ENCODE data around the gene CKS1B.

DNA sequence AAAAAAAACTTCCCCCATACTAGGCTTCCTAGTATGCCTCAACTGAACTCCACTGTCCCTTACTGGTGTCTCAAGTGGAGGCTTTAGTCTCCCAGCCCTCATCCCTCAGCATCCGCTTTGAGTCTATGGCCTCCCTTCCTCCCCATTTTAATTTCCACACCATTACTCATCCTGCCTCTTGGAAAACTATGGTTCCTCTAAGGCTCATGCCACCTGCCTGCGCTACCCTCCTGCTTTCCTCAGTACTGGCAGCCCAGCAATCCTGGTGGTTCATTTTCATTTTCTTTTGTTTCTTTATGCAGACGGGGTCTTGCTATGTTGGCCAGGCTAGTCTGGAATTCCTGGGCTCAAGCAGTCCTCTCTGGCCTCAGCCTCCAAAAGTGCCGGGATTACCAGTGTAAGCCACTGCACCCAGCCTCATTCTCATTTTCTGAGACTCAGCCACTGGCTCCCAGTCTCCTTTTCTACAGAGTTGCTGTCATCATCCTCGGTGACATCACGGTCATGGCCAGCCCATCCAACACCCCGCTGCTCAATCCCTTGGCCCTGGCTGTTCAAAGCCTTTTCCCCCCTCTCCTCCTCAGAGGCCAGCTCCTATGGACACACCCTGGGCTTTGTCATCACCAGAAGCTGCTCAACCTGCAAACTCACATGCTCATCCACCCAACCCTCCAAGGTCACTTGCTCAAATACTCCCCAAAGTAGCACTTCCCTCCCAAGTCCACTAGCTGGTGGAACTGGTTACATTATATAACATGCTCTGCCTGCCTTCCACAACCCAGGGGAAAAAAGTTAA lies 35.7 kb upstream of the CKS1B start:
- TF ChIP-seq POLR2AphosphoS5 (IDR thresholded peaks at IDR 0.05) (no peak), POLR2A (IDR thresholded peaks at IDR 0.05) (no peak), CTCF (IDR thresholded peaks at IDR 0.05 in 8 of 11, conservative IDR thresholded peaks at IDR 0.05 in 3 of 11) (no peak)

All from spleen (tissue), 7 donors.